NCI-H2081 (cell line): ENCODE data around the gene NRSN2.

Experiments
- DNase-seq, 2 experiments: peaks; one replicate each; lab custom pipeline; 2025; lab: John Stamatoyannopoulos, UW

The NRSN2 gene, protein sequence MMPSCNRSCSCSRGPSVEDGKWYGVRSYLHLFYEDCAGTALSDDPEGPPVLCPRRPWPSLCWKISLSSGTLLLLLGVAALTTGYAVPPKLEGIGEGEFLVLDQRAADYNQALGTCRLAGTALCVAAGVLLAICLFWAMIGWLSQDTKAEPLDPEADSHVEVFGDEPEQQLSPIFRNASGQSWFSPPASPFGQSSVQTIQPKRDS

DNA sequence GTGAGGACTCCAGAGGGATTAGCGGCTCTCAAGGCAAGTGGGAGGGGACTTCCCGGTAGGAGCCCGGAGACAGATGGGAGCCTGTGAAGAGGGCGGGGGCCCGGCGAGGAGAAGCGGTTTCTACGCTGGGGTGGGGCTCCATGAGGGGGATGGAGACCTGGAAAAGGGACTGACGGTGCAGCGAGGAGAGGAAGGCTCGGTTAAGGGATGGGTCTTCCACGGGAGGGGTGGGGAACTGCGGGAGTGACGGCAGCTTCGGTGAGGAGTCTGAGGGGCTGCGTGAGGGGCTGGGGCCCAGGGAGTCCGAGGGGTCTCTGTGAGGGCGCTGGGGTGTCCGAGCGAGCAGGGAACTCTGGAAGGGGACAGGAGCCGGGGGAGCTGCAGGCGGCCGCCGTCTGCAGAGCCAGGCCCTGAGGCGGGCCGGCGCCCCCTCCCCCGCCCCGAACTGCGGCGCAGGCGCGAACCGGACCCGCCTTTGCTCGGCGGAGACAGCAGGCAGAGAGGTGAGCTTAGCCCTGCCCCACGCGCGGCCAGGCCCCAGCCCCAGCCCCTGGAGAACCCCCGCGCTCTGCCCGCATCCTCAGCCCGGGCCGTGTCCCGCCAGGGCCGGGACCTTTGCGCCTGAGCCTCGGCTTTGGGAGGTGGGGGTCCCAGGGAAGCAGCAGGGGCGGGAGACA lies at the start of gene NRSN2:
Gene NRSN2 (plus strand): TSS at position 472 of the 677 bp plus-strand sequence. CDS start 2,533 bp downstream, outside the sequence.
- DNase-seq: peak; percentile 63 to 69

DNA sequence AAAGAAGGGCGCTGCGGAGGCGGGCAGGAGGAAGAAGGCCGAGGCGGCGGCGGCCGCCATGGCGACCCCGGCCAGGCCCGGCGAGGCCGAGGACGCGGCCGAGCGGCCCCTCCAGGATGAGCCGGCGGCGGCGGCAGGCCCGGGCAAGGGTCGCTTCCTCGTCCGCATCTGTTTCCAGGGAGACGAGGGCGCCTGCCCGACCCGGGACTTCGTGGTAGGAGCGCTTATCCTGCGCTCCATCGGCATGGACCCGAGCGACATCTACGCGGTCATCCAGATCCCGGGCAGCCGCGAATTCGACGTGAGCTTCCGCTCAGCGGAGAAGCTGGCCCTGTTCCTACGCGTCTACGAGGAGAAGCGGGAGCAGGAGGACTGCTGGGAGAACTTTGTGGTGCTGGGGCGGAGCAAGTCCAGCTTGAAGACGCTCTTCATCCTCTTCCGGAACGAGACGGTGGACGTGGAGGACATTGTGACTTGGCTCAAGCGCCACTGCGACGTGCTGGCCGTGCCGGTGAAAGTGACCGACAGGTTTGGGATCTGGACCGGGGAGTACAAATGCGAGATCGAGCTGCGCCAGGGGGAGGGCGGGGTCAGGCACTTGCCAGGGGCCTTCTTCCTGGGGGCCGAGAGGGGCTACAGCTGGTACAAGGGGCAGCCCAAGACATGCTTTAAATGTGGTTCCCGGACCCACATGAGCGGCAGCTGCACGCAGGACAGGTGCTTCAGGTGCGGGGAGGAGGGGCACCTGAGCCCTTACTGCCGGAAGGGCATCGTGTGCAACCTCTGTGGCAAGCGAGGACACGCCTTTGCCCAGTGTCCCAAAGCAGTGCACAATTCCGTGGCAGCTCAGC lies 48.8 kb upstream of the NRSN2 start:
- peak; percentile 62 to 78 for DNase-seq

DNA sequence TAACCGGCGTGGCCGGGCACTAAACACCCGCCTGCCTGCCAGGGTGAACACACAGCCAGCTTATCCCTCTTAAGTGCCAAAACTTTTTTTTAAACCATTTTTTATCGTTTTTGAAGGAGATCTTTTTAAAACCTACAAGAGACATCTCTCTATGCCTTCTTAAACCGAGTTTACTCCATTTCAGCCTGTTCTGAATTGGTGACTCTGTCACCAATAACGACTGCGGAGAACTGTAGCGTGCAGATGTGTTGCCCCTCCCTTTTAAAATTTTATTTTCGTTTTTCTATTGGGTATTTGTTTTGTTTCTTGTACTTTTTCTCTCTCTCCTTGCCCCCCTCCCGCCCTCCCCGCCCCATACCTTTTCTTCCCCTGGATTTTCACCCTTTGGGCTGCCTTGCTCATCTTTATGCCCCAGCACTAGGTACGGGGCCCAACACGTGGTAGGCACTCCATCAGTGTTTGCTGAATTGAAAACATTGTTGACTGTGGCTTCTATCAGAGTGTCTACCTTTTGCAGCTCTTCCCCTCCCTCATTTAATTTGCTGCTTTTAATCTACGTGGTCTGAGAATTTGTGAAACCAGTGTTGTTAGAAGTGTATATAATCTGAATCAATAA lies 48.0 kb upstream of the NRSN2 start:
- DNase-seq: no peak

DNA sequence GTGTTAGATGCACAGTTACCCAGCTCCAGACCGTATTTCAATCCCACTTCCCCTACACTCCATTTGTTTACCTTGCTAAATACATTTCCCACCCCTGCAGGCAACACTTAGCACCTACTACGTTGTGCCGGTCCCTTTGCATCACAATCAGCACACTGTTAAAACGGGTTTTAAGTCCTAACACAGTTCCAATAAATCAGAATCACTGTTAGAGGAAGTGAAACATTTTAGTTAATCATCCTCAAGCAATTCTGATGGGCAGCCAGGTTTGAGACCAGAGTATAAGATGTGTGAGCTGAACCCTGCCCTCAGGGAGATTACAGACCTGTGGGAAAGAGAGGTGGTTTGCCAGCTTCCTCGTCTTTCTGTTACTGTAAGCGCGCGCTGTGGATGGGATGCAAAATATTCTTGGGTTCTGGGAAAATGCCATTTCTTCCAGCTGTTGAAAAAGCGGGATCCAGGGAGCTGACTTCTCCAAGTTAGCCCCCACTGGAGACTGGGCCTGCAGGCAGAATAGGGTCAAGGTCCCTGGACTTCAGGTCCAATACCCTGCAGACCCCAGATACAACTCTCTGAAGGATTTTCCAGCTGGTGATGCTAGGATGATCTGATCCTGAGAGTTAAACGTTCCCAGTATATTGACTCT lies 46.4 kb upstream of the NRSN2 start:
- DNase-seq: no peak

DNA sequence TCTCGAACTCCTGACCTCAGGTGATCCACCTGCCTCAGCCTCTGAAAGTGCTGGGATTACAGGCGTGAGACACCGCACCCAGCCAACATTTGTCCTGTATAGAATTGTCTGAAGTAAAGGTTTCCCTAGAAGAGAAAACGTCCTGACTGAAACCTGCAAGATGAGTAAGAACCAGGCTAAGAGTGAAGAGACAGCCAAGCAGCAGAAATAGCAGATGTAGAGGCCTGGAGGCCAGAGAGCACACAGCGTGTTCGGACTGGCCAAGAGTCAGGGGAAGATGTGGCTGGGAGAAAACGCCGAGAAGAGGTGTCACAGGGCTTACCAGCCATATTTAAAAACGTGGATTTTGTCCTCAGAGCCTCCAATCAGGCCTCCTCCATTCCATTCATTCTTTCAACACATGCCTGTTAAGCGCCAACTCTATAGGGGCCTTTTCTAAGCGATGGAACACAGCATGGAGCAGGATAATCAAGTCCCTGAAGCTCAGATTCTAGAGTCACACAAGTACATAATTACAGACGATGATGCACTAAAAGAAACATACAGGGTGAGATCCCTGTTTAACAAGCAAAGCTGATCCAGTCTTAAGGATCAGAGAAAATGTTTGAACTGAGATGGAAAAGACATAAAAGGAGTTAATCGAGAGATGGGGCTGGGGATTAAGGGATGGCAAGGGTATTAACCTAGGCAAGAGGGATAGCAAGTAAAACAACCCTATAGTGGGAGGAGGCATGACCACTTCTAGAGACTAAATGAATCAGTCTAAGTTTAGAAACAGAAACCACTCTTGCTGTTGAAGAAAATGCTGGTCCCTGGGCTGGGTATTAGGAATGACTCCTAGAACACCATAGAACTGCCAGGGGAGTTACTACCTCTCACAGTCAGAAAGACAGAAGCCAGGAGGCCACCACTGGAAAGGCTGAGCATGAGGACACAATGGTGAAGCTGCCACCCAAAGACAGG lies 44.7 kb upstream of the NRSN2 start:
- no peak for DNase-seq

DNA sequence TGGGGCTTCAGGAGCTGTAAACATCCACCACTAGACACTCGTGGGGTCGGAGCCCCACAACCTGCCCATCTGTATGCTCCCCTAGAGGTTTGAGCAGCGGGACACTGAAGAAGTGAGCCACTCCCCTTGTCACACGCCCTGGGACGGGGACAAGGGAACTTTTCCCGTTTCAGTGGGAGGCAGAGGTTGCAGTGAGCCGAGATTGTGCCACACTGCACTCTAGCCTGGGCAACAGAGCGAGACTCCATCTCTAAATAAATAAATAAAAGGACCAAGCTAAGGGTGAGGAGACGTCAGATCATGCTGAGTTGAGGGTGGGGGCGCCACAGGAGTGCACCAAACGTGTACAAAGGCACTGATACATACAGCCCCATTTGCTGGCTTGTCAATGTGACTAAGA lies 41.2 kb upstream of the NRSN2 start:
- DNase-seq: no peak

DNA sequence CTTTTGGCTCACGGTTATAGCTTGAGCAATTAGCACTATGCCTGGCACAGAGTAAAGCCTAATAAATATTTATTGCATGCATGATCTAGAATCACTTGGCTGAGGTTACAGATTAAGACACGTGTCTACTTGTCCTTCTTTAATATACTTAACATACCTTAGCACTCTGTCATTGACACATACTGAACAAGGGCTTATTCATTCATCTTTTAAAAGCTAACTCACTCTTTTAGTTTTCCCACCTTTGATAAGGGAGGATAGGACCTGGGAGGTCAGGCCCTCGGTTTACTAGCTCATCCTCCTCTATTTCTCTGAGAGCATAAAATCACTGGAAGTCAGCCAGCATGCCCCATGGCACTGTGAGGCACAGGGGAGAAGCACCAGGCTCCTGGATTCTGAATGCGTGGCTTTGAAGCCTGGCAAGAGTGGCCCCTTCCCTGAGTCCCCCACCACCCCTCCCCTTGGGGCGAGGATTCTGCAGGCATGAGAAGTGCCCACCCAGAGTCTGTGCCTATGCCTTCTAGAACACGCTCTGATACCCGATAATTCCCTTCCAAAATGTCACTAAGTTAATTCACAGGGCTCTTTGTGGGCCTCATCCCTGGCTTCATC lies 38.4 kb upstream of the NRSN2 start:
- DNase-seq: no peak

DNA sequence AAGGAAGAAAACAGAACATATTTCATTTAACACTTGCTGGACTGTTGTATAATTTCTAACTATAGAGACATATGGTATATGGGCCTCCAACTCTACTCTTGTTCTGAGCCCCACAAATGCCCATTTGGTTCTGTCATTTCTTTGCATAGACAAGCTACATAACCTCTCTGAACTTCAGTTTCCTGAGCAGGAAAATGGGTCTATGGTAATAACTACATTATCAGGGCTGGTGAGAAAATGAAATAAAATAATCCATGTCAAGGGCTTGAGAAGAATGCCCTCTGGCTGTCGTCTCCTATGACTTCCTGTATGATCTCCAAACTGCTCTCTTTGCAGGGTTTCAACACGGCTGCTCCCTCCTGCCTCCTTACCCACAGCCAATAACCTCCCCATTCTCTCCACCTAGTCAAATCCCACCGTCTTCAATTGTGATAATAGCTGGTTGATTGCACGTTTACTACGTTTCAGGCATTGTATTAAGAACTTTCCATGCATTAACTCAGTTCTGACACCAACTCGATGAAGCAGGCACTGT lies 37.5 kb upstream of the NRSN2 start:
- DNase-seq: no peak

DNA sequence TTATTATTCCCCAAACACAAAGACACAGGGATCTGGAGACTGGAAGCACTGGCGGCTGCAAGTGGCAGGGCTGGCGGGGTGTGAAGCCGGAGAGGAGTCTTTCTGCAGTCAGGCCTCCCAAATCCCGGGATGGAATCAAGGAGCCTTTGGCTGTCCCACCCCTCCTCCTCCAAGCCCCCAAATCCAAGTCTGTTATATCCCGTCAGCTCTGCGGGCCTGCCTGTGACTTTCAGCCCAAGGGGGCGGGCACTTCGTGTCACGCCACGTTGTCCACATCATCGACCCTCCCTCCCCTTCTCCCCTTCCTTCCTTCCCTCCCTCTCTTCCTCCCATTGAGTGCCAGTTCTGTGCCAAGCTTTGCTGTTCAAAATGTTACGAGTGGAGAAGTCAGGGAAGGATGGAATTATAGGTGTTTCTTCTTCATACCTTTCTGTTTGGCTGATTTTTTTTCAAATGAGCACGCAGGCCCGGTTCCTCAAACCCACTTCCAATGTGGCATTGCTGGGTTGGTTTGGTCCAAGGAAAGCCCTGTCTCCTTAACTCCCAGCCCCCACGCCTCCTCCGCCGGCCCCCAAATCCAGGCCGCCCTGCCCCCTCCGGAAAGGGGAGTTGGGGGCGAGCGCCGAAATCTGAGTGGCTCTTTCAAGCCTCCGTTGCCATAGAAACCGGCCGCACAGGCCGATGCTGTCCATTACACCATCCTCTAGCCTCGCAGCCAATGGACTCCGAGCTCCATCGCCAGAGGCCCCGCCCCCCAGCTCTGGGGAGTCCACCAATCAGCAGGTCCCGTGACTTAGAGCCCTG lies 36.9 kb upstream of the NRSN2 start:
- DNase-seq: peak; percentile 31 to 50

DNA sequence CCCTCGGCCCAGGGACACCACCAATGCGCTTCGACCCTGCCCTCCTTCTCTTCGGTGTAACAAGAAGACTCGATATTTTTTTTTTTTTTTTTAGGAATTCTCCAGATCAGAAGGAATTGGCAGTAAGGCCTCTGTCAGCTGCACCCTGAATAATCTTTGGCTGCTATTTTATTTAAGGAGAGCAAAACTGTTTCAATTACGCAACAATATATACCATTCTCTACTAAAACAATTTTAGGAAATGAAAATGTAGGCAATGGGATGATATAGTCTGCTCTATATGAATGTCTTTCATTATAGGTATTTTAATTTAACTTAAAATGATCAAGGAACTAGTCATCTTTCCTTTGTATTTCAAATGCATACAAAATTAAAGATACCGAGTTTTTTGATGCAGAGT lies 36.3 kb upstream of the NRSN2 start:
- no peak for DNase-seq

DNA sequence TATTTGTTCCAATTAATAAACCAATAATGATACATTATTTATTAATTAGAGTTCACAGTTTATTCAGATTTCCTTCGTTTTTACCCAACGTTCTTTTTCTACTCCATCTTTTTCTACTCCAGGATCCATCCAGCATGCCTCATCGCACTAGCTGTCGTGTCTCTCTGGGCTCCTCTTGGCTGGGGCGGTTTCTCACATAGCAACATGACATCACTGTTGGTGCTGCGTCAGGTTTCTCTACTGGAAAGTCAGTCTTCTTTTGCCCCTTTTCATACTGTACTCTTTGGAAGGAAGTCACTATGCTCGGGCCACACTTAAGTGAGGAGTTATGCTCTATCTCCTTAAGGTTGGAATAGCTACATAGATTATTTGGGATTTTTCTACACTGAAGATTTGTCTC lies 35.3 kb upstream of the NRSN2 start:
- DNase-seq: no peak

DNA sequence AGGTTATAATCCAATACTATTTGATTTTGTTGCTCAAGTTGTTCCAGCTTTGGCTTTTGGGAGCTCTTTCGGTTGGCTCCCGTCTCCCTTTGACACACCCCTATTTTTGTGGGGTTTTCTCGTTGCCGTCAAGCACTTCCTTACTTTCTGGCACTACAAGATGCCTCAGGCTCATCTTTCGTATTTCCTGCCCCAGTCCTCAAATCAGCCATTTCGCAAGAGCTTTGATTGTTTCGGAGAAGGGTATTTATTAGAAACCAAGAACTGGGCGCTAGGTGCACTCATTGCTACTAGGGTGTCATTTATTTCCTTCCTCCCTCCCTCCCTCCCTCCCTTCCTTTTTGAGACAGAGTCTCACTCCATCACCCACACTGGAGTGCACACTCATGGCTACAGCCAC lies 34.8 kb upstream of the NRSN2 start:
- DNase-seq: no peak

DNA sequence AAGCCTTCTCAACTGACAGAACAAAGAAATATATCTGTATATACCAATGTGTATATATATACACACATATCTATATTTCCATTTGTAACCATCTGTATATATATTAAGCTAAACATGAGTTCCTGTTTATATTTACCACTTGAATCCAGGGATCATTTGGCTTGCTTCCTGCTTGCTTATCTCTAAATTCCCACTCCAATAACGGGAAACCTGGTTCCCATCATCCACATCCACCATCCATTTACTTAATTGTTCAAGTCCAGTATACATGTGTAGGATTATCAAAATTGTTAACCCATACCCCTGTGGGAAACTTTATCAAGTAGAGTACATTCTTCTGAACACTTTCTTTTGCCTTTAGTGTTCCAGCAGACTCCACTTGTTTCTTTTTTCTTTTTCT lies 34.0 kb upstream of the NRSN2 start:
- DNase-seq: no peak

DNA sequence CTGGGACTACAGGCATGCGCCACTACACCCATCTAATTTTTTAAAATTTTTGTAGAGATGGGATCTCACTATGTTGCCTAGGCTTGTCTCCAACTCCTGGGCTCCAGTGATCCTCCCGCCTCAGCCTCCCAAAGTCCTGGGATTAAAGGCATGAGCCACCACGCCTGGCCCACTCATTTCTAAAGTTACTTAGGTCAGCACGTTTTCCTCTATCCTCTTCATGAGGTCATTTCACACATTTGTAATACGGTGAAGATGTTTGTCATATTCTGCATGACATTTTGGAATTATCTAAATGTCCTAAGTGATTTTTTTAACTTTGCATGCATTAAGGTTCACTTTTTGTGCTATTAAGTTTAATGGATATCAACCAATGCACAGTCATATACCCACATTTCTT lies 33.5 kb upstream of the NRSN2 start:
- no peak for DNase-seq

DNA sequence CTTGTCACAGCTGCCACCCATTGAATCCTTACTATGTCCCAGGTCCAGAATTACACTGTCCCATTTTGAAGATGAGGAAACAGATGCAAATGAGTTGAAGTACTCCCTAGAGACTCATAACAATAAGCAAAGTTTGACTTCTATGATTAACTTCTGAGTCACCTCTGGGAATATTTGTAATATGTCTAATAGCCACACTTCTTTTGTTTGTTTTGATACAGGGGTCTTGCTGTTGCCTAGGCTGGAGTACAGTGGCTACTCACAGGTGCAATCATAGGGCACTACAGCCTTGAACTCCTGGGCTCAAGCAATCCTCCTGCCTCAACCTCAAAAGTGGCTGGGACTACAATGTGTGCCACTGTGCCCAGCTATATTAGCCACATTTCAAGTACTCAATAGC lies 33.0 kb upstream of the NRSN2 start:
- no peak for DNase-seq

DNA sequence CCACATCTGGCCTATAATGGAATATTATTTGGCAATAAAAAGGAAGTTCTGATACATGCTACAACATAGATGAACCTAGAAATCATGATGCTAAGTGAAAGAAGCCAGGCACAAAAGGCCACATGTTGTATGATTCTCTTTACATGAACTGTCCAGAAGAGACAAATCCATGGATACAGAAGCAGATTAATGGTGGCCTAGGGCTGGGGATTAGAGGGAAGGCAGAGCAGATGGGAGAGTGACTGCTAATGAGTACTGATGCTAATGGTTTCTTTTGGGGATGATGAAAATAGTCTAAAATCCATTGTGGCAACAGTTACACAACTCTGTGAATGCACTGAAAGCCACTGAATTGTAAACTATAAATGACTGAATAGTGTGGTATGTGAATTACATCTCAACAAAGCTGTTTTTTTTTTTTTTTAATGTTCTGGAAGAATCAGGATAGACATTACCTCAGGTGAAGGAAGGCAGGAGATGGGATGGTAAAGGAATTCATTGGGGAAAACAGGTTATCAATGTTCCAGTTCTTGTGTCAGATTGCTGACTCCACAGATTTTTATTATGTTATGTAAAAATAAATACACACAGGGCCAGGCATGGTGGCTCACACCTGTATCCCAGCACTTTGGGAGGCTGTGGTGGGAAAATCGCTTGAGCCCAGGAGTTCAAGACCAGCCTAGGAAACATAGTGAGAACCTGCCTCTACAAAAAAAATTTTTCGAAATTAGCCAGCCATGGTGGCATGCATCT lies 30.4 kb upstream of the NRSN2 start:
- no peak for DNase-seq

DNA sequence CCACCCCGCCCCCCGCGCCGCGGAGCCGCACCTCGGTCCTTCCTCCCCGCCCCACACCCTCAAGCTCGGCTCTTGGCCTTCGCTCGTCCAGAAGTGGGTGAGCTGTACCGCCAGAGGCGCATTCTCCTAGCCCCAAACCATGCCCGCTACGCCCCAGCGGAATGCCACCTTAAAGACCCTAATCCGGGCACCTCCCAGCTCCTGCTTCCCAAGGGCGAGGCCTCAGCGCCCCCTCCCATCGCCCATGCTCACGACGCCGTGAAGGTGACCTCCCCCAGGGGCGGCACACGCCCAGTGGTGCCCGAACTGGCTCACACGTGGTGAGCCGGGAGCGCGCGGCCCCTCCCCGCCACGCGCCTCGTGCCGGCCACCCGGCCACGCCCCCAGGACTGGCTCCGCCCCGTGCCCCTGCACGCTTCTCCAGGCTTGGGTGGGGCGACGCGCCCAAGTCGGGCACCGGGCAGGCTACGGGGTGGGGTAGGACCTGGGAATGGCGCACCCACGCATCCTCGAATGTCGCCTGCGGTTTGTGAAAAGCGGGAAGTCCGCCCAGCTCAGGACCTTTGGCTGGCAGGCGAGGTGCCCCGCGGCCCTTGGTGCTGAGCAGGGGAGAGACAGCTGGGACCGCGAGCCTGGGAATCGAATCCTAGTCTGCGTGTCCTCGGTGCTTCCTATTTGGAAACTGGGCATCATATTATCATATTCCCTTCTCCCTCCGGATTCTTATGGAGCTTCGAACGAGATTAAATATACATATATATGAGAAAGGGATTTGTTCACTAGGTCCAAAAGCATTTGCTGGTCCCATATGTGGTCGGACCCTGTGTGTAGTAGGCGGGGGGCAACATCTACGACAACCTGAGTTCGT lies 22.5 kb upstream of the NRSN2 start:
- peak; percentile 89 to 90 for DNase-seq
